ENCODE results near the gene RXRB. TPM values are rescaled to one million over a fixed set of nuclear protein-coding genes. Genes with fewer than 3 reads are reported as not detected.

Gene RXRB
- polyA plus RNA-seq, 1 of the 3 experiments (the other 2 are of a cell fraction): 45.8 TPM

DNA sequence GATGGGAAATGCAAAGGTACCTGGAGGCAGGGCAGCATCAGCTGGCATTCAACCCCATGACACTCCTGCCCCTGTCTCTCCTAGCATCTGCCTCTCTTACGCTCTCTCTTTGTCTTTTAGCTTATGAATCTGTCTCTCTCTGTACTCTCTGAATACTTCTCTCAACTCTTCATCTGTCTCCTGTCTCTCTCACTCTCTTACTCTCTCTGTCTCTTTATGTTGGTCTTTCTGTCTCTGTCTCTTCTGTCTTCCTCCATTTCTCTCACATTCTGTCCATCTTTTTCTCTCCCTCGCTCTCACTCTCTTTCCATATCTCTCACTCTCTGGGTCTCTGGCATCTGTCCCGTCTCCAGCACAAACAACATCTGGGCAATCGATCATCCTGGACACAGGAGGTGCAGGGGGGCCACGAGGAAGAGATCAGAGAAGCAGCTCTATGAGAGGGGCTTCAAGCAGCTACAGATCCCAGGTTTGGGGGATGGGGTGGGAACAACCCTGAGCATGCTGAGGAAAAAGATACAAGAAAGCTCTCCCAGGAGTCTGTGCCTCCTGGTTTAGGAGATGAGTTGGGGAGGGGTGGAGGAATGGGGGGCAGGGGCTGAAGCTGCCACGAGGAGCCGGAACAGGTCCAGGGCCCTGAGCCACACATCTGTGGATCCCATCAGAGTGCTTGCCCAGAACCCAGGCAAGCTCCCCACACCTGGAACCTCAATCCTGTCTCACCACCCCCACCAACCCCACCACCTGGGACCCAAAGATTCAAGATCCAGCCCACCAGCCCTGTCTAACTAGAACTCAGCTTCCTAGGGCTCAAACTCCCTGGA is 10.6 kb downstream of the RXRB start:
- H3K9ac ChIP-seq: no peak overlapping the region
- H3K27ac ChIP-seq (ENCODE audit: low read depth in 2 of 2, low read length in 1 of 2): no peak overlapping the region
- peaks cover 0 to 21% of the 10 kb centered on the region in 2 experiments; a peak in 1 of 4 replicates for H3K4me1 ChIP-seq (ENCODE audit: control insufficient read depth in 1 of 2, insufficient read depth in 2 of 2, low read depth in 1 of 2, low read length in 1 of 2)
- H3K9me3 ChIP-seq: no peaks in the 10 kb centered on the region
- H3K4me3 ChIP-seq (ENCODE audit: low read depth in 2 of 2, low read length in 1 of 2): no peak overlapping the region
- H2AFZ ChIP-seq (ENCODE audit: low read depth): no peak overlapping the region
- CTCF ChIA-PET: interaction anchor here (0.9 to 1.7 kb wide), 8 partner anchors 8 to 352 kb away, joined by 3 to 14 read pairs (median 3); partner anchors contain the start of gene TAP2
- peaks cover under 1 to 8% of the 10 kb centered on the region in 2 experiments for H3K36me3 ChIP-seq (replicated peaks in 1 of 2; ENCODE audit: control insufficient read depth in 1 of 2, insufficient read depth in 2 of 2, low read length in 1 of 2)
- no peak for DNase-seq
- H3F3A ChIP-seq (replicated peaks; ENCODE audit: insufficient read depth): peaks cover 4% of the 10 kb centered on the region
- no peaks in the 10 kb centered on the region for H3K9me2 ChIP-seq
- H3K27me3 ChIP-seq (ENCODE audit: insufficient read depth): no peaks in the 10 kb centered on the region
- POLR2A ChIA-PET: no interaction called here
- TF ChIP-seq, protein P1, sequence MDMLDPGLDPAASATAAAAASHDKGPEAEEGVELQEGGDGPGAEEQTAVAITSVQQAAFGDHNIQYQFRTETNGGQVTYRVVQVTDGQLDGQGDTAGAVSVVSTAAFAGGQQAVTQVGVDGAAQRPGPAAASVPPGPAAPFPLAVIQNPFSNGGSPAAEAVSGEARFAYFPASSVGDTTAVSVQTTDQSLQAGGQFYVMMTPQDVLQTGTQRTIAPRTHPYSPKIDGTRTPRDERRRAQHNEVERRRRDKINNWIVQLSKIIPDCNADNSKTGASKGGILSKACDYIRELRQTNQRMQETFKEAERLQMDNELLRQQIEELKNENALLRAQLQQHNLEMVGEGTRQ (IDR thresholded peaks at IDR 0.05; ENCODE audit: borderline replicate concordance, low read depth, low read length): no peak
- TF ChIP-seq, protein P2, sequence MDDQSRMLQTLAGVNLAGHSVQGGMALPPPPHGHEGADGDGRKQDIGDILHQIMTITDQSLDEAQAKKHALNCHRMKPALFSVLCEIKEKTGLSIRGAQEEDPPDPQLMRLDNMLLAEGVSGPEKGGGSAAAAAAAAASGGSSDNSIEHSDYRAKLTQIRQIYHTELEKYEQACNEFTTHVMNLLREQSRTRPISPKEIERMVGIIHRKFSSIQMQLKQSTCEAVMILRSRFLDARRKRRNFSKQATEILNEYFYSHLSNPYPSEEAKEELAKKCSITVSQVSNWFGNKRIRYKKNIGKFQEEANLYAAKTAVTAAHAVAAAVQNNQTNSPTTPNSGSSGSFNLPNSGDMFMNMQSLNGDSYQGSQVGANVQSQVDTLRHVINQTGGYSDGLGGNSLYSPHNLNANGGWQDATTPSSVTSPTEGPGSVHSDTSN (IDR thresholded peaks at IDR 0.05): no peak
- no peak for TF ChIP-seq NFIC (IDR thresholded peaks at IDR 0.05; ENCODE audit: borderline replicate concordance)
- TF ChIP-seq CHD2 (IDR thresholded peaks at IDR 0.05; ENCODE audit: low read length, partially characterized antibody): no peak
- no peak for TF ChIP-seq RFX5 (IDR thresholded peaks at IDR 0.05; ENCODE audit: low read length)
- TF ChIP-seq TAF1 (IDR thresholded peaks at IDR 0.05; ENCODE audit: borderline replicate concordance, low read depth, low read length): no peak
- no peak for TF ChIP-seq FOXJ3 (CRISPR knock-in tag; IDR thresholded peaks at IDR 0.05)
- no peak for TF ChIP-seq NRF1 (IDR thresholded peaks at IDR 0.05; ENCODE audit: low read depth, low read length)
- no peak for TF ChIP-seq TCF12 (IDR thresholded peaks at IDR 0.05)
- TF ChIP-seq RXRA (IDR thresholded peaks at IDR 0.05; ENCODE audit: borderline replicate concordance, low read depth): no peak
- no peak for TF ChIP-seq RAD21 (IDR thresholded peaks at IDR 0.05; ENCODE audit: low read length)
- TF ChIP-seq FOXM1 (IDR thresholded peaks at IDR 0.05; ENCODE audit: low read depth): no peak
- no peaks in the 10 kb centered on the region for H4K20me1 ChIP-seq (ENCODE audit: insufficient read depth)
- 52% methylated on average over 5 of the region's 7 CpGs for WGBS (ENCODE audit: low lambda C conversion rate)
- no peaks in the 10 kb centered on the region for H3K79me2 ChIP-seq (ENCODE audit: insufficient read depth)
- H3K4me2 ChIP-seq: no peak overlapping the region

DNA sequence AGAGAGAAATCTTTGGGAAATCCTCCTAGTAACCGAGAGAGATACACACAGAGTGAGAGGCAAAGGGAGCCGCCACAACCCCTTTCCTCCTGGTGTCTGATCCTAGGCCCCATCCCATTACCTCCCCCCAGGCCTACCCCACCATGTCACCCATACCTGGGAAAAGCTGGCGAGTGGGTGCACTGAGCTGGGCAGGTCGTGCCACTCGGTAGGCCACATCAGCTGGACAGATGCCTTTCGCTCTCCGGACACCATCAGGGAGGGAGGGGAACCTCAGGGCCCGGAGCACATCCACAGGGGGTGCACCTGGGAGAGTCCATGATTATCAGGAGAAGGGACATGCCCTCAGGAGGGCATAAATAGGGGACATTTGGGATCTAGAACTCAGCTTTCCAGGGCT is 11.3 kb downstream of the RXRB start:
- CTCF ChIA-PET: interaction anchor here (1.0 to 1.7 kb wide), 6 partner anchors 9 to 59 kb away, joined by 3 to 14 read pairs (median 5); no protein-coding TSS in a partner anchor
- 52% methylated on average over 4 of the region's 8 CpGs for WGBS (ENCODE audit: low lambda C conversion rate)
- TF ChIP-seq MEF2A (IDR thresholded peaks at IDR 0.05; ENCODE audit: borderline replicate concordance, low read depth) (no peak), ELF1 (IDR thresholded peaks at IDR 0.05) (no peak), FOXJ3 (CRISPR knock-in tag; IDR thresholded peaks at IDR 0.05) (no peak), RXRA (IDR thresholded peaks at IDR 0.05; ENCODE audit: borderline replicate concordance, low read depth) (no peak), EP300 (IDR thresholded peaks at IDR 0.05; ENCODE audit: borderline replicate concordance in 1 of 2, low read depth in 1 of 2, low read length in 1 of 2) (no peak), RFX5 (IDR thresholded peaks at IDR 0.05; ENCODE audit: low read length) (no peak), RCOR1 (IDR thresholded peaks at IDR 0.05; ENCODE audit: low read length) (no peak), CHD2 (IDR thresholded peaks at IDR 0.05; ENCODE audit: low read length, partially characterized antibody) (no peak), SMC3 (IDR thresholded peaks at IDR 0.05; ENCODE audit: low read depth, low read length) (no peak), MAX (IDR thresholded peaks at IDR 0.05; ENCODE audit: low read depth) (no peak), FOSL2 (IDR thresholded peaks at IDR 0.05; ENCODE audit: borderline replicate concordance, low read depth) (no peak)
- TF ChIP-seq, protein P1 (IDR thresholded peaks at IDR 0.05; ENCODE audit: borderline replicate concordance, low read depth, low read length): no peak
- TF ChIP-seq, protein P2 (IDR thresholded peaks at IDR 0.05): no peak

More for the DNA sequence above, 11.3 kb downstream of the RXRB start:
- Histone ChIP-seq H3K9me2 (no peaks in the 10 kb centered on the region), H2AFZ (ENCODE audit: low read depth) (no peak overlapping the region), H3K4me1 (ENCODE audit: control insufficient read depth in 1 of 2, insufficient read depth in 2 of 2, low read depth in 1 of 2, low read length in 1 of 2) (peaks cover 0 to 21% of the 10 kb centered on the region in 2 experiments; a peak in 1 of 4 replicates), H3K4me3 (ENCODE audit: low read depth in 2 of 2, low read length in 1 of 2) (no peak overlapping the region), H3K9me3 (no peaks in the 10 kb centered on the region), H3K79me2 (ENCODE audit: insufficient read depth) (no peaks in the 10 kb centered on the region), H3F3A (replicated peaks; ENCODE audit: insufficient read depth) (no peaks in the 10 kb centered on the region), H3K27me3 (ENCODE audit: insufficient read depth) (no peaks in the 10 kb centered on the region), H3K9ac (no peak overlapping the region), H4K20me1 (ENCODE audit: insufficient read depth) (no peaks in the 10 kb centered on the region), H3K4me2 (no peak overlapping the region), H3K36me3 (replicated peaks in 1 of 2; ENCODE audit: control insufficient read depth in 1 of 2, insufficient read depth in 2 of 2, low read length in 1 of 2) (peaks cover 0 to 2% of the 10 kb centered on the region in 2 experiments), H3K27ac (ENCODE audit: low read depth in 2 of 2, low read length in 1 of 2) (no peak overlapping the region)
- DNase-seq: no peak
- POLR2A ChIA-PET: no interaction called here

All from SK-N-SH (cell line).